RWPE2 (cell line): ENCODE results near the gene TAL1.

ENCODE experiments used
- ATAC-seq: fragments of 200-7000 bp; cut with Tn5 transposase; 3 replicates; pipeline ENCODE4 v1.9.1; 2021; ENCODE audit warnings: low read depth
- DNase-seq: peaks from one replicate; pipeline ENCODE4 v3.0.0-alpha.2; 2020; ENCODE audit warnings: low spot score
- H3K27ac ChIP-seq: fragments of 450-650 bp; 2 replicates; pipeline ENCODE4 v1.5.1; 2017; ENCODE audit warnings: mild to moderate bottlenecking; ENCODE audit not compliant: poor library complexity, severe bottlenecking
- H3K27me3 ChIP-seq: fragments of 250-450 bp; sonication (Bioruptor Pico); 2 replicates; pipeline ENCODE4 v1.5.1; 2021; ENCODE audit warnings: mild to moderate bottlenecking, moderate library complexity; ENCODE audit not compliant: insufficient read depth, poor library complexity, severe bottlenecking
- H3K36me3 ChIP-seq: fragments of 250-450 bp; sonication (Bioruptor Pico); 2 replicates; pipeline ENCODE4 v1.5.1; 2020; ENCODE audit warnings: low read depth, mild to moderate bottlenecking, moderate library complexity
- H3K4me1 ChIP-seq: fragments of 250-450 bp; sonication (Bioruptor Pico); 2 replicates; pipeline ENCODE4 v1.5.1; 2021; ENCODE audit warnings: mild to moderate bottlenecking, moderate library complexity; ENCODE audit not compliant: insufficient read depth, poor library complexity, severe bottlenecking
- H3K4me3 ChIP-seq: fragments of 250-450 bp; sonication (Bioruptor Pico); 2 replicates; pipeline ENCODE4 v1.5.1; 2021; ENCODE audit warnings: mild to moderate bottlenecking, moderate library complexity; ENCODE audit not compliant: severe bottlenecking
- H3K9me3 ChIP-seq: fragments of 250-450 bp; sonication (Bioruptor Pico); 2 replicates; pipeline ENCODE4 v1.5.1; 2021; ENCODE audit warnings: mild to moderate bottlenecking, moderate library complexity; ENCODE audit not compliant: severe bottlenecking
- CTCF ChIP-seq: fragments of 450-650 bp; IDR thresholded peaks from one replicate; pipeline ENCODE4 v1.5.1; 2017; ENCODE audit warnings: mild to moderate bottlenecking, moderate library complexity; ENCODE audit not compliant: poor library complexity, severe bottlenecking

TAL1 gene

GRCh38 chr1:47192458-47193384, 39.3 kb downstream of the TAL1 start:
- no peak overlapping the region for H3K27ac ChIP-seq
- DNase-seq = peak; percentile 56
- no peak overlapping the region for H3K4me3 ChIP-seq
- TF ChIP-seq CTCF = peak; percentile 92
- H3K27me3 ChIP-seq = no peaks in the 10 kb centered on the region
- ATAC-seq = peak; percentile 48
- H3K9me3 ChIP-seq = no peaks in the 10 kb centered on the region
- no peaks in the 10 kb centered on the region for H3K36me3 ChIP-seq
- H3K4me1 ChIP-seq = peaks cover 10% of the 10 kb centered on the region

GRCh38 chr1:47191940-47192457, 40.0 kb downstream of the TAL1 start:
- TF ChIP-seq CTCF = no peak
- Histone ChIP-seq H3K27me3 (no peaks in the 10 kb centered on the region), H3K4me3 (no peak overlapping the region), H3K27ac (no peak overlapping the region), H3K36me3 (no peaks in the 10 kb centered on the region), H3K9me3 (no peaks in the 10 kb centered on the region), H3K4me1 (peaks cover 10% of the 10 kb centered on the region)
- peak; percentile 23 for DNase-seq
- ATAC-seq = no peak

GRCh38 chr1:47190857-47191256, 41.2 kb downstream of the TAL1 start:
- no peak overlapping the region for H3K4me3 ChIP-seq
- no peak overlapping the region for H3K27ac ChIP-seq
- no peak for TF ChIP-seq CTCF

GRCh38 chr1:47190509-47190855, 41.5 kb downstream of the TAL1 start:
- ATAC-seq (no peak), DNase-seq (no peak)
- H3K9me3 ChIP-seq = no peaks in the 10 kb centered on the region
- TF ChIP-seq CTCF = no peak
- peaks cover 10% of the 10 kb centered on the region for H3K4me1 ChIP-seq
- H3K27me3 ChIP-seq = no peaks in the 10 kb centered on the region
- no peak overlapping the region for H3K4me3 ChIP-seq
- no peak overlapping the region for H3K27ac ChIP-seq
- no peaks in the 10 kb centered on the region for H3K36me3 ChIP-seq

More at GRCh38 chr1:47190857-47191256, 41.2 kb downstream of the TAL1 start:
- DNase-seq (peak; percentile 16), ATAC-seq (no peak)
- peaks cover 10% of the 10 kb centered on the region for H3K4me1 ChIP-seq
- no peaks in the 10 kb centered on the region for H3K27me3 ChIP-seq
- no peaks in the 10 kb centered on the region for H3K36me3 ChIP-seq
- no peaks in the 10 kb centered on the region for H3K9me3 ChIP-seq
